Stimulated activated CD4-positive, alpha-beta T cell treated with anti-CD3 and anti-CD28 coated beads, Interleukin-1b, Interleukin-23, amount 100 ng/mL, for 1 hour (primary cell): ENCODE results near the gene MAP3K10.

Source experiments
- DNase-seq, 2 donors: peaks; one replicate each; pipeline ENCODE4 v3.0.0-alpha.2; 2020; ENCODE audit warnings: low read depth in 2 of 2

MAP3K10 gene

DNA sequence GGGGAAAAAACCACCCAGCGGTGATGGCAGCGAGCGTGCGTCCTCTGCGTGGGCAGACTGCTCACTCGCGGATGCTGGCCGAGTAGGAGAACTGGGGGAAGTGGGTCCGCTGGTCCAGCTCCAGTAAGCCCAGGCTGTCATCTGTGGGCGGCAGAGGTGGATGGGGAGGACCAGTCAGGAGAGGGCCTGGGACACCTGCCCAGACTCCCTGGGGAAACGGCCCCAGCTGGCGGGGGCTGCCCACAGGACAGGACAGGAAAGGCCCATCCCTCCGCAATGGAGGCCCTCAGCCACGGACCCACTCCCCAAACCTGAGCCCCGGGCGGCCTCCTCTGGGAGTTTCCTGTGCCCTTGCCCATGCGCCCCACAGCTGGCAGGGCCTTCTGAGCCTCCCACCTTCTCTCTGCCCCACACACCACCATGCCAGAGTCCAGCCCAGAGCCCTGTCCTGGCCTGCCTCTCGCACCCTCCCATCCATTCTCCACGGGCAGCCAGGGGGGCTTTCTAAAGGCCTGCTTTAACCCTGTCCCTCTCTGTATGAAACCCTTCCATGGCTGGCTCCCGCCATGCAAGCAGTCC, 42.7 kb downstream of the MAP3K10 start:
- DNase-seq, result no peak

DNA sequence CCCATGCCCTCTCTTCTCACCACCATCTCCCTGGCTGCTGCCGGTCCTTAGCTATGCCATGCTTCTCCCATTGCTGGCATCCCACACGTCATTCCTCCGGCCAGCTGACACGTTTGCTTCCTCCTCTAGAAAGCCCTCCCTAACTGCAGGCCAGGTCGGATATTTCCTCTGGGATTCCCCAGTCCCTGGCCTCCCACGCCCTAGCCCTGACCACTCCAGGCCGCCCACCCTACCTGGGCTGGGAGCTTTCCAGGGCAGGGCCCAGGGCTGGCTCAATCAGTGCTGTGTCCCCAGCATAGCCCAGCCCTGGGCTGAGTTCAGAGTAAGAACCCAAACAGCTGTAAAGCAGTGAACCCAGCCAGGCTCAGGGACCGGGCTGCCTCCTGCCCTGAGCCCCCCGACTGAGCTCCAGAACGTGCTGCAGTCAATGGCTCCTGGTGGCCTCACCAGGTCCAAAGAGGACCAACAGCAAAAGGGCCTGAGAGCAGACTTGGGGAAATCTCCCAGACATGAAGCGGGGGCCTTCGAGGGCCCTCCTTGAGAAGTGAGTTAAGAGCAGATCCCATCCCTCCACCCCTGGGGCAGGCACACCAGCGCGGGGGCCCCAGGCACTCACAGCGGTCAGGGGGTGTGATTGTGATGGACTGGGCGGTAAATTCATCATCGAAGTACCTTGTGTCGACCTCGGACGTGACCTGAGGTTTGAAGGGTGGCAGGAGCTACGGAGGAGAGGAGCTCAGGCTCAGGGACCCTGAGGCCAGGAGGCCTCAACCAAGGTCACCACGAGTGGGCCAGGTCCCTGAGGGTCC, 43.4 kb downstream of the MAP3K10 start:
- no peak for DNase-seq

DNA sequence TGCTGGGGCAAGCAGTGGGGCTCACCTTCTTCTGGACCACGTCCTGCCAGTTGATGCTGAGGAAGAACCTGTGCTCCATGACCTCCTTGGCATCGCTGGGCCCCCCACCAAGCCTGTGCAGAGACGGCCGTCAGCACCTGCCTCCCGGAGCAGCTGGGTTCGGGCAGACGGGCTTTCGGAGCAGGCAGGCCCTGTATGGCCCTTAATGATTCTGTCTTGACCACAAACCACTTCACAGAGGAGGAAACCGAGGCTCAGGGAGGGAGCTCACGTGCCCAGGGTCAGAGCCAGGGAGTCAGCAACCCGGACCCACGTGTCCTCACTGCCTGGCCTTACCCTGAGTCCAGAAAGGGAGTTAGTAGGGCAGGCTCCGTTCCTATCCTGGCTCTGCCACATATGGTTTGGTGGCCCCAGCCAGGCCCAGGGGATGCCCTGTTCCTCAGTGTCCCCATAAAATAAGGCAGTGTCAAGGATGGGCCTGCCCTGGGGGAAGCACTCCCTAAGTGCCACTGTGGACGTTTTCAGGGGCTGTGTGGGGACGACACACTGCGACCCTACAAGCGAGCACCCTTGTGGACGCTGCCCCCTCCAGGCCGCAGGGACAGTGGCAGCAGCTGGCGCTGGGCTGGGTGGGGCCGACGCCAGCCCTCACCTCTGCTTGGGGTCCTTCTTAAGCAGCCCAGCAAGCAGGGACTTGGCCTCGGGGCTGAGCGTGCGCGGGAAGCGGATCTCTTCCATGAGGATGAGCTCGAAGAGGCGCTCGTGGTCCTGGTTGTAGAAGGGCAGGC, 44.2 kb downstream of the MAP3K10 start:
- DNase-seq, result no peak

DNA sequence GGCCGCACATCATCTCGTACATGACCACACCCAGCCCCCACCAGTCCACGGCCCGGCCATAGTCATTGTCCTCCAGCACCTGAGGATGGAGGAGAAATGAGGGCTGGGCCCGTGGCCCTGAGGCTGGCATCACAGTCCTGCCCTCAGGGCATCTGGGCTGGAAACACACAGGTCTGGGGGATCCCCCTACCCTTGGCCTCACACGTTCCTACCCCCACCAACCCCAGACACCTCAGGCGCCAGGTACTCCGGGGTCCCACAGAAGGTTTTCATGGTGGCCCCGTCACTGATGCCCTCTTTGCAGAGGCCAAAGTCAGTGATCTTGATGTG, 44.8 kb downstream of the MAP3K10 start:
- no peak for DNase-seq

DNA sequence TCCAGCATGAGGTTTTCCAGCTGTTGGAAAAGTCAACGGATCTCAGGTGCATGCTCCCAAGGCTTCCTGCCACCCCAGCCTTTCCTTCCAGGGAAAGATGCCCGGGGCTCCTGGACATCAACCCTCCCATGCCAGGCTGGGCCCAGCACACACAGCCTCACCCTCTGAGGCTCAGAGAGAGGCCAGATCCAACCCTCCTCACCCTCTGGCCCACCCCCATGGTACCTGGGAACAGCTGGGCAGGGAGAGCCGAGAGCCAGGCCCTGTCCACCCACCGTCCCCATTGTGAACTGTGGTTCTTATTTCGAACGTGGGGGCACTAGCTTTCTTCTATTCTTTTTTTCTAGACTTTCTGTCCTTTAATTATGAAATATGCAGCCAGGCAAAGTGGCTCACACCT, 45.1 kb downstream of the MAP3K10 start:
- no peak for DNase-seq

DNA sequence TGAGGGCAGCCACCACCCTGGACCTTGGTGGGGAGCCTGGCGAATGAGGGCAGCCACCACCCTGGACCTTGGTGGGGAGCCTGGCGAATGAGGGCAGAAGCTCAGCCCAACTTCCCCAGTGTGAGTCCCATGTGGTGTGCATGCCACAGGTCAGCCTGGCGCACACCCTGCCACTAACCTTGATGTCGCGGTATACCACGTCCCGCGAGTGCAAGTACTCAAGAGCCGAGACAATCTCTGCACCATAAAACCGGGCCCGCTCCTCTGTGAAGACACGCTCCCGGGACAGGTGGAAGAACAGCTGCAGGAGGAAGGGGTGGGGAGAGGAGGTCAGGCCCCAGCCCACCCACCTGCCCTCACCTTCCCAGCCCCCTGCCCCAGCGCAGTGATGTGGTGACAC, 46.6 kb downstream of the MAP3K10 start:
- DNase-seq, result no peak

DNA sequence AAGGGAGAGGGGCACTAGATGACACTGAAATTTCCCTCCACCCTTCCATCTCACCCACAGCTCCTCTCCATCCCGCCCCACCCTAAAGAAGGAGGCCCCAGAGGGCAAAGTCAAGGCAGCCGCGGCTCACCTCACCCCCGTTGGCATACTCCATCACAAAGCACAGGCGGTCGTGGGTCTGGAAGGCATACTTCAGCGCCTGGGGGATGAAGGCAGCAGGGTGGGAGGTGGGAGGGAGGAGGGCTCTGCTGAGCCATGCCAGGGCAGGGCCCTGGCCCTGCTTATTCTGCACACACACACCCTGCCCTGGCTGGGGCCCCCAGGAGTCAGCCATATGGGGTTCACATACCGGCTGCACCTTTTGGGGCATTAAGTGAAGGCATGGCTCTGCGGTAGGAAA, 47.5 kb downstream of the MAP3K10 start:
- DNase-seq, result no peak

DNA sequence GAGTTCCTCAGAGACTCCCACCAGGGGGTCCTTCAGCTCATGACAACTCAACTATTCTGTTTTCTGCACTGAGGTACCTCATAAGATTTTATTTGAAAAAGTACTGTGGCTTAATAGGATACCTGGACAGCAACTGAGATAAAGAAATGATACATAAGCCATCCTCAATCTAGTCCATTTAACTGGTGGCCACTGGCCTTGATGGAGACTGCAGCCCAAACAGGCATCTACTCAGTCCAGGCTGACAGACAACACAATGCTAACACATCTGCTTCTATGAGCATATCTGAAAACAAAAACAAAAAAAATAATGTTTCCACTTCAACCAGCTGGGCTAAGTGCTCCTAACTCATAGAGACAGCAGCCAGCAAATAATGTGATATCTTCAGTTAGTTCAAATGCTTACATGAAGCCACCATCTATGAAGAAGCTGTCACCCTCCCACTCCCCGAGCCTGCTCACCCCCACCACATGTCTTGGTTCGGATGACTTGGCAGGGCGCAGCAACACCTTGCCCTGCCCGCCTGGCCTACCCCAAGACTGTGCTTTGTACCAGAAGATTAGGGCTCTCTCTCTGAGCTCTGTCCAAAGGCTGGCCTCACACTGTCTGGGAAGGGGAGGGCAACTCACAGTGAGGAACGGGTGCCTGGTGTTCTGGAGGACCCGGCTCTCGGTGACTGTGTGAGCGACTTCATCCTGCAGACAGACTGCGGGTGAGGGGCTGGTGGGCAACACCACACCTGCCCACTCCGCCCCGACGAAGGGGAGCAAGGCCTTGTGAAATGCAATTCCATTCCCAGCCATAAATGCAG, 48.4 kb downstream of the MAP3K10 start:
- no peak for DNase-seq

DNA sequence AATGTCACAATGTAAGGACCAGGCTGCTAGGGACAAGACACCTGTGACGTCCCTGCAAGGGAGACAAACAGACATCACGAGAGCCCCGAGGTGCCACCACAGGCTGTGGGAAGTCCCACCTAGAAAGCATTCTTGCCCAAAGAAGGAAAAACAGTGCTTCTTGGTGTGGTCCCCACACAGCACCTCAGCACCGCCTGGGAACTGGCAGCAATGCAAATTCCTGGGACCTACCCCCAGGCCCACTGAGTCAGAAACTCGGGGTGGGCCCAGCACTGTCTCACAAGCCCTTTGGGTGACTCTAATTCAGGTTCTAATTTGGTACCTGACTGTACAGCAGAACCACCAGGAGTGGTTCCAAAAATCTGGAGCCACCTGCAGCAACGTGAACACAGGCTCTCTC, 49.1 kb downstream of the MAP3K10 start:
- DNase-seq, result no peak

DNA sequence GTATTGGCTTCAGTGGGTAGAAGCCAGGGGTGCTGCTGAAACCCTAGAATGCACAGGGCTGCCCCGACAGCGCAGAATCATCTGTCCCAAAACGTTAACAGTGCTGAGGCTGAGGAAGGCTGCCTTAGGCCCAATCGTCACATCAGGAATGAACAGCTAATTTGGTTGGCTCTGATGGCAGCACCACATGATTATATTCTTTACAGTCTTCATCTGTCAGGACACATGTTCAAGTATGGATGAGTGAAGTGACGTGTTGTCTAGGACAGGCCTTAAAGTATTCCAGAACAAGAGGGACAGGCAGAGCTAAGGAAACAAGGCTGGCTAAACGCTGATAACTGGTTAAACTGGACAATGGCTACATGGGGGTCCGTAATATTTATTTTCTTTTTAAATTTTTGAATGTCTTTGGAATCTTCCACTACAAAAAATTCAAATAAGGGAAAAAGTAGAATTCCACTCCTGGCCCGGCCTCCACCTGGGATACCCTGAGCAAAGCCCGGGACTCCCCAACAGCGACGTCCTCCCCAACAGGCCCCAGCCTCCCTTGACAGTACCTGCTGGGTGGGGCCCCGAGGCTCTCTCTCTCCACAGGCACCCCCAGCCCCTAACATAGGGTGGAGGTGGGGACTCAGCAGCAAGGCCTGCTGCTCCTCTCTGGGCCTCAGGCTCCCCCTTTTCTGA, 50.0 kb downstream of the MAP3K10 start:
- DNase-seq, result no peak

DNA sequence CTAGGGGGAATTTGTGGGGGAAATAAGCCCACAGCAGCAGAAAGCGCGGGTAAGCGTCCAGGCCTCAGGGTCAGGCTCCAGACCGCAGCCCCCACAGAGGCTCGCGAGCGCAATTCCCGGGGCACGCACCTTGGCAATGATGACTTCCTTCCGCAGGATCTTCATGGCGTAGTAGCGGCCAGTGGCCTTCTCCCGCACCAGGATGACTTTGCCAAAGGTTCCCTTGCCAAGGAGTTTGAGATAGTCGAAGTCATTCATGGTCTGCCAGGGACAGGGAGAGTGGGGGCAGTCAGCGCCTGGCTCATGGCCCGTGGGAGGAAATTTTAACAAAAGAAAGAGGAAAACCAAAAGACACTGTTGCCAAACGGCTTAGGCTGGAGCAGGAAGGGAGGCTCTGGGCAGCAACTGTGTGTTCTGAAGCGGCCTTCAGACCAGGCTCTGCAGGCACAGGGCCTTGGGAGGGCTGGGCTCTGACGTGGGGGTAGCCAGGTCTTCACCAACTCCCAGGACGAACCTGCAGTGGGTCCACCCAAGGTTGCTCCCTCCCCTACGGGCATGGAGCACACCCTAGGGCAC, 50.7 kb downstream of the MAP3K10 start:
- no peak for DNase-seq

DNA sequence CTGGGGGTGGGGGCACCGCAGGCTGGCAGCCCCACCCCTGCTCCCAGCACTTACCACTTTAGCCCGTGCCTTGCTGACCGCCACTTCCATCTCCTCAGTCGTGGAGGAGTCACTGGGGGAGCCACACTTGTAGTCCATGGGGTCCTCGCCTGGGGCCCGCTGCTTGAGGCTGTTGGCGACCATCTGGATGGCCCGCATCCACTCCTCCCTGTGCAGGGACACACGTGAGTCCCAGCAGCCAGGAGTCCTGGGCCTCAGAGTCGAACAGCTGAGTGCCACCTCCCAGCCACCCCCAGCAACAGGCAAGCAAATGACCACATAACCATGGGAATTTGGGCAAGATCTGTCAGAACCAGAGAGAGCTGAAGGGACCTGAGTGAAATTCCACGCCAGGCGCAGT, 51.3 kb downstream of the MAP3K10 start:
- DNase-seq, result no peak

DNA sequence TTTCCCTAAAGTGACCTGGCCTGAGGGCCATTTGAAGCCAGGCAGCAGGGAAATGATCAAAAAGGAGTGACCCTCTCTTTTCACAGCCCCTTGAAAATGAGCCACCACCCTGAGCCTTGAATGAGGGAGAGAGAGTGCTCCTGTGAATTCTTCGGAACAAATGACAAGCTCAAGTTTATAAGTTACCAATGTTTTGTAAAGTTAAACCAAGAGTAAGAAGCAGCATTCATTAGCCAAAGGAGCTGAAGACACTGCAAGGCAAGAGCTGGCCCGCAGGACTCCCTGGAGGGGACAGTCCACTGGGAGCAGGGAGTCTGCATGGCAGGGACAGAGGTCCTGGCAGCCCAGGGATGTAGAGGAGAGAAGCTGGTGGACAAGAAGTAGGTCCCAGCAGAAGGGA, 52.0 kb downstream of the MAP3K10 start:
- no peak for DNase-seq

DNA sequence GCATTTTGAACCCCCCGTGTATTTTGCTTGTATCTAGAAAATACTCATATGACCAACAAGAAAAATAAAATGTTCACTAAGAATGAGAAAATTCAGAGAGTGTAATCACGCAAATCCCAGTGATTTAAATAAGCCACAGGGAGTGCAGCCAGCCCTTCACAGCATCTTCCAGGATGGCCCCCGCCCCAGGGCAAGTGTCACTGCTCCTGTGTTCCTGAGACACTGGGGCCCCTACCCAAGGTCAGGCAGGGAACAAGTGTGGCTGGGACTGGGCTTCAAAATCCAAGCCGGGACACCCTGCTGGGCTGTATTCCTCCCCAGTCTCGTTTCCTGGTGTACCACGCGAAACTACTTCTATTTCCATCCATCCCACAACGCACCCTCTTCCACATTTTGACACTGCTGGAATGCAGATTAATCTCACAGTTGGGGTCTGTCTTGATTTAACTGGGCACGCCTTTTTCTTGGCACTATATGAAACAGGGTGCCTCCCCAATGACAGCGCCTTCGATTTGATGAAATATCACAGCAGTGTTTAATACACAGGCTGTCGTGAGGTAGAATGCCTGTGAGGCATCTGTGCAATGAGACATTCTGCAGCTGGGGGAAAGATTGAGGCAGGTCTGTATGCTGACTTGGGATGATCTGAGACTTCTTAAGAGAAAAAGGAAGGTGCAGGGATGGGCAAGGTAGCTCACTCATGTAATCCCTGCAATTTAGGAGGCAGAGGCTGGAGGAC, 53.5 kb downstream of the MAP3K10 start:
- no peak for DNase-seq

DNA sequence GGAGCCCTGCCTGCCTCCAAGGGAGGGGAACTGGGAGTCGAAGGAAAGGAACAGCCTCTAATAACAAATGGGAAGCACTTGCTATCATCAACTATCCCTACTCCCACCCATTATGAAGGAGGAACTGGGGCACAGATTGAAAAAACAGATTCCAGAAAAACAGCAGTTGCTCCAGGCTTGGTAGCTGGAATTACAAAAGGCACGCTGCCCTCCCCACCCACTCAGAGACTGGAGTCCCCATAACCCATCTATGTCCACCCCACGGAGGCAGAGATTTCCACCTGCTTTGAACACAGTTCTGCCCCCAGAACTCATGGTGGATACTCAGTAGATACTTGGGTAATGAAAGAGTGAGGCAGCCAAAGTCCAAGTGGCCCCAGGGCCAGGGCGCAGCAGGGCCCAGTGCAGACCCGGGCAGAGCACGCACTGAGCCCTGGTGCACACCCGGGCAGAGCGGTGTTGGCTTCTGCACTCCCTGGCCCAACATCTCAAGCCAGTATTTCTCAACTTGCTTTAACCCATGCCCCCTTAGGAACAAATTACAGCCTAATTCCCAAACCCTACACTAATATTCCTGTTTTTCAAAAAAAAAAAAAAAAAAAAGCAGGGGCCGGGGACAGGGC, 54.4 kb downstream of the MAP3K10 start:
- no peak for DNase-seq

DNA sequence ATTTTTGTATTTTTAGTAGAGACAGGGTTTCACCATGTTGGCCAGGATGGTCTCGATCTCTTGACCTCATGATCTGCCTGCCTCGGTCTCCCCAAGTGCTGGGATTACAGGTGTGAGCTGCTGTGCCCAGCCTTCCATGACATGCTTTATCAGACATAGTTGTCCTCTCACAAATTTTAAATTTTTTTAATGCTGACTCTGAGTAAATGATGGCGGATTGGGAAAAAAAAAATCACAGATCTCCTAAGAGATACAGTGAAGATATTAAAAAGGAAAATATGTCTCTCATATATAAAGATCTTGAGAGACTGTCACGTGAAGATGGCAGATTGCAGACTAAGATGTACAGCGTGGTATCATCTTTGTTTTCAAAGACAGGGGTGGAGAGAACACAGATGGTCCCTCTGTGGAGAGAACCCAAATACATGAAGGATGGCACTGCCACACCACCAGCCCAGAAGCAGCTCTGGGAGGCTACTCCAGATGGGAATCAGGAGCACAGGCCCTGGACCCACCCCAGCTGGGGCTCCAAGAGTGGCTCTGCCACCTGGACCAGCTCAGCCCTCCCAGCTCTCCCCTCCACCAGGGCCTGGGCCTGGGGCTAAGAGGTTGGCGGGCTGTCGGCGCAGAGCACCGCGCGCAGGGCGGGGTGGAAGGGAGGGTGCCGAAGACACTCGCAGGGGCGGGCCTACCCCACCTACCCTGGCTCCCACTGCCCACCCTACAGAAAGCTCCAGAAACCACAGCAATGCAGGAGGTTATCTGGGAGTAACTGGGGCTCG, 55.3 kb downstream of the MAP3K10 start:
- no peak for DNase-seq

DNA sequence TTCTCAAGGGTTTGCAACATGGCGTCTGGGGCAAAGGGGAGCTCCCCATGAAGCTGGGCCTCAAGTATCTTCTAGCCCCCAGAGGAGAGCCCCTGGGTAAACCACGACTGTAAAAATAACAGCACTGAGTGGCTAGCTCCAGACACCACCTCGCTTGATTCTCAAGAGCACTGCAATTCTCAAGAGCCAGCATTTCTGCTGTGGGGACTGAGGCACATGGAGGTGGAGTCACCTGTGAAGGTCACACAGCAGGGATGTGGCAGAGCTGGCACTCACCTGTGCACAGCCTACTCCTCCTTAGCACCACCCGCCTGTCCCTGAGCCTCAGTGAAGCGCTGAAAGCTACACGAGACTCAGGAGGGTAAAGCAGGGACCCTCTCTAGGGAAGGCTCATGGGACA, 56.0 kb downstream of the MAP3K10 start:
- no peak for DNase-seq

DNA sequence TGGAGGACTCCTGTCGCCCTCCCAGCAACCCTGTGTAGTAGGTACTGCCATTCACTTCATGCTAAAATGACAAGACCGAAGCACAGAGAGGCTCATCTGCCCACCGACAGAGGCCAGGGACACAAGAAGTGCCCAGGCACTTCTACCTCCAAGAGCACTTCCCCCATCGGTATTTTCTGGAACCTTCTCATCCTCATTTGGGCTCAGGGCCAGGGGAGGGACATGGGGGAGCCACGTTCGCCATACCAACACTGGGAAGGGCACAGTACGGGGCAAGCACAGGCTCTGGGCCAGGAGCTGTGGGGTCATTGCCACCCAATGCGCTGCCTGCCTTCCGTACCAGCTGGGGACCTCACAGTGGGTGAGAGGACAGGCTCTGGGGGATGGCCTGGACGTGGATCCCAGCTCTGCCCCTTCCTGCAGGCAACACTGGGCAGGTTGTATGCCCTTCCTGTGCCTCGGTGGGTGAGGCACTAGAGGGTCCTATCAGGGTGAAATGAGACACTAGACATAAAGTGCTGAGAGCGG, 56.6 kb downstream of the MAP3K10 start:
- no peak for DNase-seq

DNA sequence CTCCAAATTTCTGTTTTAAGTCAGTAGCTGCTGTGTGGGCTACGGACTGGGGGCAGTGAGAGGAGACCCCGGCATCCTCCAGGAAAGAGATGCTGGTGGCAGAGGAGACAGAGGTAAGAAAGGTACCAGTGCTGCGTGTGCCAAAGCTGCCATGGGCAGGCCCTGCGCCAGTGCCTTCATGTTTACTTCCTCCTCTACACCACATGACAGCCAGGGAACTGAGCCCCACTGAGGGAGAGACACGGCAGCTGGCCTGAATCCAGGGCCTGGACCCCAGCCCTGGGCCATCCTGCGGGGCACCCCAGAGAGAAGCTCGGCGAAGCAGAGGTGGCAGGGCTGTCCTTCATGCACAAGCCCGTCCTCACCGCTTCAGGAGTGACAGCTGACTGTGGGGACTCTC, 58.0 kb downstream of the MAP3K10 start:
- no peak for DNase-seq
